DOHH2 (cell line): ENCODE data around the gene AHNAK.

Experiments used
- H3F3A ChIP-seq: fragments of 200-600 bp; sonication (generic), shearing (Covaris generic); 2 replicates; pipeline ENCODE4 v1.6.0; 2016; ENCODE audit warnings: antibody characterized with exemption, mild to moderate bottlenecking; ENCODE audit not compliant: control insufficient read depth, insufficient read depth
- H3K27ac ChIP-seq: fragments of 200-600 bp; sonication (generic); 2 replicates; pipeline ENCODE4 v1.5.1; 2014; ENCODE audit warnings: low read depth, mild to moderate bottlenecking, low read length, moderate library complexity
- H3K27me3 ChIP-seq: fragments of 200-600 bp; sonication (generic); 2 replicates; pipeline ENCODE4 v1.6.1; 2014; ENCODE audit warnings: mild to moderate bottlenecking, low read length, mixed read lengths; ENCODE audit not compliant: control insufficient read depth
- H3K36me3 ChIP-seq: fragments of 200-600 bp; sonication (generic); 2 replicates; pipeline ENCODE4 v1.6.1; 2014; ENCODE audit warnings: mild to moderate bottlenecking, low read length, moderate library complexity, mixed read lengths; ENCODE audit not compliant: control insufficient read depth
- H3K4me1 ChIP-seq: fragments of 200-600 bp; sonication (generic); 2 replicates; pipeline ENCODE4 v1.6.1; 2014; ENCODE audit warnings: mild to moderate bottlenecking, low read length, mixed read lengths; ENCODE audit not compliant: control insufficient read depth
- H3K4me2 ChIP-seq: fragments of 200-600 bp; sonication (generic); 2 replicates; pipeline ENCODE4 v1.6.0; 2014; ENCODE audit warnings: mild to moderate bottlenecking, low read length, moderate library complexity
- H3K4me3 ChIP-seq: fragments of 200-600 bp; sonication (generic); 2 replicates; pipeline ENCODE4 v1.5.1; 2014; ENCODE audit warnings: mild to moderate bottlenecking, low read length, mixed read lengths
- H3K79me2 ChIP-seq: fragments of 200-600 bp; sonication (generic); 2 replicates; pipeline ENCODE4 v1.6.1; 2014; ENCODE audit warnings: mild to moderate bottlenecking, low read length, mixed read lengths; ENCODE audit not compliant: control insufficient read depth
- H3K9me2 ChIP-seq: fragments of 200-600 bp; sonication (generic); replicated peaks from 2 replicates; pipeline ENCODE4 v1.6.1; 2014; ENCODE audit warnings: mild to moderate bottlenecking, low read length, mixed read lengths; ENCODE audit not compliant: control insufficient read depth
- H3K9me3 ChIP-seq: fragments of 200-600 bp; sonication (generic); 2 replicates; pipeline ENCODE4 v1.6.1; 2014; ENCODE audit warnings: antibody characterized with exemption, low read length, mixed read lengths; ENCODE audit not compliant: control insufficient read depth, insufficient read depth
- H4K20me1 ChIP-seq: fragments of 200-600 bp; sonication (generic); 2 replicates; pipeline ENCODE4 v1.6.0; 2014; ENCODE audit warnings: low read depth, mild to moderate bottlenecking, antibody characterized with exemption, low read length, moderate library complexity; ENCODE audit not compliant: control insufficient read depth, insufficient read depth
- CTCF ChIP-seq: fragments of 200-600 bp; sonication (generic); IDR thresholded peaks from one replicate; pipeline ENCODE4 v1.5.1; 2014; ENCODE audit warnings: antibody characterized with exemption, mild to moderate bottlenecking, low read depth, low read length; ENCODE audit not compliant: poor library complexity, severe bottlenecking
- EZH2phosphoT487 ChIP-seq: fragments of 200-600 bp; sonication (generic); IDR thresholded peaks from 2 replicates; pipeline ENCODE4 v1.6.1; 2017; ENCODE audit warnings: borderline replicate concordance, mild to moderate bottlenecking, antibody characterized with exemption, low read length, moderate library complexity, mixed read lengths

Gene AHNAK

GRCh38 chr11:62554387-62555167 is 8.0 kb upstream of the AHNAK start:
- no peaks in the 10 kb centered on the region for H3K9me3 ChIP-seq
- H3K36me3 ChIP-seq = peaks cover 50% of the 10 kb centered on the region
- TF ChIP-seq CTCF = no peak
- no peak for TF ChIP-seq EZH2phosphoT487
- H3K4me3 ChIP-seq = no peak overlapping the region
- no peaks in the 10 kb centered on the region for H3K9me2 ChIP-seq
- peaks cover 5% of the 10 kb centered on the region for H3K27me3 ChIP-seq
- H3F3A ChIP-seq = peaks cover 33% of the 10 kb centered on the region
- no peak overlapping the region for H3K27ac ChIP-seq
- no peak overlapping the region for H3K4me2 ChIP-seq
- H3K4me1 ChIP-seq = peaks cover 70% of the 10 kb centered on the region
- H4K20me1 ChIP-seq = peaks cover 8% of the 10 kb centered on the region; the same call in 1 of the 2 replicates
- no peaks in the 10 kb centered on the region for H3K79me2 ChIP-seq

- Histone ChIP-seq H3K4me1 (peaks cover 63% of the 10 kb centered on the region), H4K20me1 (peaks cover 8% of the 10 kb centered on the region; the same call in 1 of the 2 replicates), H3K79me2 (no peaks in the 10 kb centered on the region)
Observed at GRCh38 chr11:62553839-62554361, 7.3 kb upstream of the AHNAK start.

GRCh38 chr11:62553080-62553838 is 6.7 kb upstream of the AHNAK start:
- Histone ChIP-seq H4K20me1 (peaks cover 8% of the 10 kb centered on the region; the same call in 1 of the 2 replicates), H3K27ac (no peak overlapping the region), H3K9me2 (no peaks in the 10 kb centered on the region), H3K36me3 (peaks cover 37% of the 10 kb centered on the region), H3K79me2 (no peaks in the 10 kb centered on the region), H3K27me3 (peaks cover 11% of the 10 kb centered on the region), H3K4me2 (no peak overlapping the region), H3F3A (peaks cover 20% of the 10 kb centered on the region), H3K9me3 (no peaks in the 10 kb centered on the region), H3K4me3 (no peak overlapping the region), H3K4me1 (peaks cover 57% of the 10 kb centered on the region)
- no peak for TF ChIP-seq EZH2phosphoT487
- no peak for TF ChIP-seq CTCF

More at GRCh38 chr11:62553839-62554361, 7.3 kb upstream of the AHNAK start:
- TF ChIP-seq EZH2phosphoT487 = no peak
- TF ChIP-seq CTCF = no peak
- Histone ChIP-seq H3K9me2 (no peaks in the 10 kb centered on the region), H3K36me3 (peaks cover 43% of the 10 kb centered on the region), H3K27me3 (peaks cover 7% of the 10 kb centered on the region), H3K27ac (no peak overlapping the region), H3K4me2 (no peak overlapping the region), H3K4me3 (no peak overlapping the region), H3K9me3 (no peaks in the 10 kb centered on the region), H3F3A (peaks cover 26% of the 10 kb centered on the region)
